ENCODE measurements around the gene DIAPH3.

Gene DIAPH3

DNA sequence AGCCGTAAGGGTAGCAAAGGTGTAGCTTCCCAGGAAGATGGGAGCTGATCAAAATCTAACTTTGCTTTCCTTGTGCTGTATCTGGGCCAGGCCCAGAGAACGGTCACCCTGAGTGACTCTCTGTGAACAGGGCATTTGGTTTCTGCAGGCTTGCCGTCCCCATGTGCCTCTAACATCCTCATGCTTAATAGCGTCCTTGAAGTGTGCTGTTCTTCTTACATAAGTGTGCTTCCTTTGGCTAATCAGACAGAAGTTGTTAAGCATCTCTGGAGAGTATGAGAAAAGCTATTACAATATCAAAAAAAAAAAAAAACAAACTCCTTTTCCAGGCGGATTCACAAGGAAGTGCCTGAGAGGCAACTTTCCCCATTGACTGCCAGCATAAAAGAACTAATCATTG, 503.7 kb downstream of the DIAPH3 start:
- no peak for FAIRE-seq

DNA sequence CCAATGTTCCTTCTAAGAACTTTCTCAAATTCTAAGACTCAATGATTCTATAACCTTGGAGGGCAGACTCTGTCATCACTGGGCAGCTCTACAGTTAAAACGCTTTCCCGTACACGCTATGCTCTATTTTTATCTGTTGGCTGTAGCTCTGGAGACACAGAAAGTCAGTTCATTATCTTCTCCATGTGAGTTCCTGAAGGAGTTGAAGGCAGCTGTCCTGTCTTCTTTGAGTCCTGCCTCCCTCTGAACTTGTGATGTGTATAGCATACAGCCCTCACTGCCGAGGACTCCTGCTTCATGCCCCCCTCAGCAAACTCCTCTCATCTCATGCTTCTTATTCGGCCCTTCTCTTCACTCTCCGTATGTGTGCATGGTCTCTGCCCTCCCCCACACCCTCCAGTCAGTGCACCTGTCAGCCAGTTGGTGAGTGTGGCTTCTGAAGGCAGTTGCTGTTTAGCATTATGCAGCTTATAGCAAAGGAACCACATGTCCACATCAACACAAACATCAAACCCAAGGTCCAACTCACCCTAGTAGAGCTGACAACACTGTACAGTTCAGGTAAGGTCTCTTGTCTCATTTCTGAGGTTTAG, 504.9 kb downstream of the DIAPH3 start:
- no peak for FAIRE-seq

DNA sequence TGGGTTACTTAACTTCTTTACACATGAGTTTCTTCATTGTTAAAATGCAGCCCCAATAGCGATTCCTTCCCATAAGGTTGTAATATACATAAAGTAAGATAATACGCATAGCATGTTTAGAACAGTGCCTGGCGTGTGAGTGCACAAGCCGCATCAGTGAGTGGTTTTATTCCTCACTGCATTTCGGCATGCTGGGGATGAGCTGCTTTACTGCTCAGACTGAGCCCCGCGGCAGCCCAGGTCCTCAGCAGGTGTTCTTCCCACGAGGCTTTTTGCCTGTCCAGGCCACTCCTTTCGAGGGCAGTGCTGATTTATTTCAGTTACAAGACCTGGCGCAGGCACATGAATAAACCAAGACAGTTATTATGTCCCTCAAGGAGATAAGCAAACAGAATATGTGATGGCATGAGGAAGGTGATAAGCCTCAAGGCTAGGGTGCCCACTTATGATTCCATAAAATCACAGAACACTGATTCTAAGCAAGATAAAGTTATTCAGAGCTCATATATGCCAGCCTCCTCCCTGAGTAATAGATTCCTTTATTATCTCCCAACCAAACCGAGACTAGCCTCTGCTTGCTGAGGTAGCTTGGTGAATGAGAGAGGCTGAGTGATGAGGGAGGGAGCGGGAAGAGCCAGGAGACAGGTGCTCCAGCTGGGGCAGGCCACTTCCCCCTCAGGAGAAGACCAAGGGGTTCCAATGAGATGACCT, 505.5 kb downstream of the DIAPH3 start:
- no peak for FAIRE-seq

DNA sequence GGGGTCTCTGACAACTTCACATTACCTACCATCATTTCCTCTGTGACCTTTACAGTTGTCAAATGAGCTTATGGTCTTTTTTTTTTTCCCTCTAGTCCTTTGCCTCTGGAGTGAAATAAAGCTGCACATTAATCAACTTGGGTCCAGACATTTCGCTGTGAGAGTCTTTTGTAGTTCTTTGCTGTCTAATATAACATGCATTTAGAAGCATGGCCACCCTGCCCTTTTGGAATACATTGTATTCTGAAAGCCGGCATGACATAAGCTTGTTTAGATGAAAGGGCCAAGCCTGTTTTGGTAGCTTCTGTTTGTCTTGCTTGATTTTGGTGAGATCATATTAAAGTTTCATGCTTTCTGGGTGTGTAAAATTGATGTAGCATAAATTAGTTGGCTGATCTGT, 509.8 kb downstream of the DIAPH3 start:
- FAIRE-seq = no peak

DNA sequence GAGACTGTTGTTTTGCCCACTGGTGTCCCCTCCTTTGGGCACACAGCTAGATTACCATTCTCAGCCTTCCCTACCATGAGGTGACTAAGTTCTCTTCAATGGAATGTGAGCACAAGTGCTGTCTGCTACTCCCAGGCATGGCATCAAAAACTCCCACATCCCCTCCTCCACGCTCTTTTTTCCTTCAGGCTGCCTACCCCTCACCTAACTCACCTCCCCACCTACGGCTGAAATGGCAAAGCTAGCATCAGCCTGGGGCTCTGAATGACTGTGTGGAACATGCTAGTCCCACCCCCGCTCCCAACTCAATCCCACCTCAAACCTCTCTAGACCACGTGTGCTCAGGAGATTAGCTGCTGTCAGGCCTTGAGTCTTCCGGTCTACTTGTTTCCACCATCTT, 512.2 kb downstream of the DIAPH3 start:
- FAIRE-seq = no peak

DNA sequence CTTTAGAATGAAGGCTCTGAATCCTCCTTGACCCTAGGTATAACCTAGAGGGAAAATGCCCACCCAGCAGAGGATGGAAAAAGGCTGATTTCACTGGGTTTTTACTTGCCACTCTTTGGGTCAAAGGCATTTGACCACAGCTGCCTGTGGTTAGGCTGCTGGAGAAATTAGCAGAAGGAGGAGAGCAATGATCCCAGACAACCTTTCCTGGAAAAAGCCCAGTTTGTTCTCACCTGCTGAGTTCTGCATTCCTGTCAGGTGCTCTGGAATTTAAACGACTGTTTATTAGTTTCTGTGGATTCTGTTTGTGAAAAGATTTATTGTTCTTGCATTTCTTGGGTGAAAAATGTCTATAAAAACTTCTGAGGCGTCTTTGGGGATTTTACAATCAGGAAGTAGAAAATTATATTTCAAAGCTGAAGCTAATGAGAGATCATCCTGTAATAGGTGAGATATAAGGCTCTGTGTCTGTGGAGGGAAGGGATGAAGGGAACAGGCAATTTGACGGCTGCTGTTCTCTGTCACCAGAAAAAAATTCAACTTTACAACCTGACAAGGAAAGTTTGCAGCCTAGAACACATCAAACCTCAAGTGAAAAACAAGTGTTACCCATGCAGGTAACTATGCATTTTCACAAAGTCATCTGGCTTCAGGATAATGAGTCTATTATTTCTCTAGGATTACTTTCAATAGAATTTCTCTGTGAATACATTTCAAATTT, 519.7 kb downstream of the DIAPH3 start:
- FAIRE-seq = no peak

DNA sequence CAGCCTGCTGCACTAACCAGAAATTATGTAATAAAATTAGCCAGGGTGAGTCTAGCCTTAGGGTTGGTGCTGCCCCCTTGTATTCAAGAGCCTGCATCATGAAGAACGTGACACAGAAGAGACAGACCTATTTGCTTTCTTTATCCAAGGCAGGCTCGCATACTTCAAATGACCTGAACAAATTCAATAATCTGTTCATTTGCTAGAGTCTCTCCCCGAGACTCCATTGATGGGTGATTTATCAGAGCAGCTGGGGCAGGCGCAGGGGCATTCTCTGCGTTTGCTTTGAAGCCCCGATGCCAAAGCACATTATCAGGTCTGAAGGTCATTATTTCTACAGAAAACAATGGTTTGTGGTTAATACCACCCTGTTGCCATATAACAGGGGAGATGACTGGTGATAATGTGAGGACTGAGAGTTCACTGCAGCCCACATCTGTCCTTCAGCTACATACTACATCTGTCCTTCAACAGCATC, 520.3 kb downstream of the DIAPH3 start:
- FAIRE-seq = no peak

DNA sequence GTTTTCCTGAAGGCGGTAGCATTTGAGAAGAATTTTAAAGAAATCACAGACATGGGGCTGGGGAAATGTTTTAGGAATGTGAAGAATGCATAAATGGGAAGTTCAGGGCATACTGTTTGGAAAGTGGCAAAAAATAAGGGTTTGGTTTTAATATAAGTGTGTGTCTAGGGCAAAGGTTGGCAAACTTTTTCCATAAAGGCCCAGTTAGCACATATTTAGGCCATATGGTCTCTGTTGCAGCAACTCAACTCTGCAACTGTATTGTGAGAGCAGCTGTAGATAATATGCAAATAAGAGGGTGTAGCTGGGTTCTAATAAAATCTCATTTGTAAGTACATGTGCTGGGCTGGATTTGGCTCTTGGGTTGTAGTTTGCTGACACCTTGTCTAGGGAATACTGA, 521.9 kb downstream of the DIAPH3 start:
- FAIRE-seq = no peak

DNA sequence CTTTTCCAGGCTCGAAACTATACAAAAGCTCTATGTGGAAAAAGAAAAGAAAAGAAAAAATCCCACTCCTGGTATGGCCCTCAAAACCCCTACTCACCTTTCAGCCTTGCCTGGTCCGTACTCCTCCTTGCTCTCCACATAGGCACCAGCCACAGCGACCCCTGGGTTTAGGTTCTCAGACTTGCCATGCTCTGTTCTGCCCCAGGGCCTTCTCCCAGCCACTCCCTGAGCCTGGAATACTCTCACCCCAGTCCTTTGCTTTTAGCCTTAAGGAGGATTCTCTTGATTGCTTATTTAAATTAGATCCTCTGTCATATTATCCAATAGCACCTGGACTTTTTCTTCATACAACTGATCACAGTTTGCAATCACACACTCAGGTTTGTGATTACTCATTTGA, 522.5 kb downstream of the DIAPH3 start:
- FAIRE-seq = no peak

DNA sequence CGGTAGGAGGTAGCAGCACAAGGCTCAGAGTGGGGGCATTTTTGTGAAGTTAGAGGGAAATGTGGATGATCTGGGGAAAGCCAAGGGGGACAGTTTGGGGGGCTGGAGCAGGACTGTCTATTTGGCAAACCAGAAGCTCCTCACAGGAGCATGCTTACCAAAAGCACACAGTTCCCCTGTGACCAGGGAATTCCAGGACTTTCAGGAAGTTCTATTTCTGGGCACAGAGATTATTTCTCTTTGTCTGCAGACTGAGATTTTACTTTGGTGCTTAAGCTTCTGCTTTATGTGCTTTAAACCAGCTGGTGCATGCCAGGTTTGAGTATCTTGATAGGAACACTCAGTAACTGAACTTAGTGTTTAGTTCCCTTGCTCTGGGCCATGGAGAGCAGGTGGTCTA, 525.3 kb downstream of the DIAPH3 start:
- no peak for FAIRE-seq

DNA sequence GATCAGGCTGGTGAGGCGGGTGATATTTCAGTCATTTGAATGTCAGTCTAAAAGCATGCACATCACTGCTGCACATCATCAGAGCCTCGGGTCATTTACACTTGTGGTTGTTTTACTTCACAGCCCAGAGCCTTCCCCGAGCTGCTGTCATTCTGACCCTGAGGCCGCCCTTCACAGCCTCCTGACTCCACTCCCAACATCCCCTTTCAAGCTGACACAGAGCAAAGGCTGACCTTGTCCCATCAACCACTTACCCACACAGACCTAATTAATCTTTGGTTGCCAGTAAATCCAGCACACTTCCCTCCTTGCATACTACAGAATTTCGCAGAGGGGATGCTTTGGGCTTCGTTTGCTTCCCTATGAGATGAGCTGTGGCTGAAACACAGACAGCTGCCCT, 528.1 kb downstream of the DIAPH3 start:
- FAIRE-seq = no peak

DNA sequence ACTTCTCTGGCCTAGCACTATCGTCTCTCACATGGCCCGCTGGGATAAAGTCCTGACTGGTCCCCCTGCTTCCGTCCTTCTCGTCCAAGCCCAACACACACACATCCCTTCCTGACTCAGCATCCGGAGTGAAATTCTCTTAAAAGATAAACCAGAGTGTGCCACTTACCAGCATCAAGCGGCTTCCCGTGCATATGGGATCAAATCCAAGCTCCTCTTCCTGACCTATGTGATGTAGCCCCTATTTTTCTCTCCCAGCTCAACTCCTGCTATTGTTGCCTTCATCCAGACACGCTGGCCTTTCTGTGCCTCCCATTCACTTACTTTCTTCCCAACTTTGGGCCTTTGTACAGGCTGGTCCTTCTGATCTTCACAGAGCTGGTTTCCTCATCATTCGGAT, 530.4 kb downstream of the DIAPH3 start:
- no peak for FAIRE-seq

DNA sequence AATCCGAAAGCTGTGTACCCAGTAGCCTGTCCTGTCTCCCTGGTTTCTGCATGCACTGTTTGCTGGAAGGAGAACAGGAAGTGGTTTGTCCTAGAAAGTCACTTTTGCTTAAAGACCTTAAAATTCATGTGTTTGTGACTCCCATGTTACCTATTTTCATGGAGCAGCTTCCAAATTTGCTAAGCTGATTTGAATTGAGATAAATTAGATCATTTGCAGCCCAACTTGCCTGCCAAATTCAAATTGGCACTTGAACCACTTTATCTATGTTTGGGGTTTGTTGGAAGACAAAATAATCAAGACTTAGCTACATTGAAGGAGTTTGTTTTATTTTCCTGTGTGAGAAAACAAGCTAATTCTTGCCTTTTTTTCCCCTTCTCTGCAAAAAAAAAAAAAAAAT, 532.5 kb downstream of the DIAPH3 start:
- FAIRE-seq = no peak

DNA sequence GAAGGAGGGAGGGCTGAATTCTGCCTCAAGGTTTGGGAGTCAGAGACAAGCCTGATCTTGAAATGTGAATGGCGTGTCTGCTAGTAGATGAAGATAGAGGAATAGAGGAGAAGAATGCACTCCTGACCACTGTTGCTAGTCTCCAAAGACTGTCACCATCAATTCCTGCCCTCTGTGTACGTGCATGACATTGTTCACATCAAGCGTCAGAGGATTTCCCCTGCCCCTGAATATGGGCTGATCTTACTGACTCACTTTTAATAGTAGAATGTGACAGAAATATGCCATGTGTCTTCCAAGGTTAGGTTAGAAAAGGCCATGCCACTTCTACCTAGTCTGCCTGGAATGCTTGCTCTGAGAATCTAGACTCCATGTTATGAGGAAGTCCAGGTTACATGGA, 538.6 kb downstream of the DIAPH3 start:
- FAIRE-seq = no peak

DNA sequence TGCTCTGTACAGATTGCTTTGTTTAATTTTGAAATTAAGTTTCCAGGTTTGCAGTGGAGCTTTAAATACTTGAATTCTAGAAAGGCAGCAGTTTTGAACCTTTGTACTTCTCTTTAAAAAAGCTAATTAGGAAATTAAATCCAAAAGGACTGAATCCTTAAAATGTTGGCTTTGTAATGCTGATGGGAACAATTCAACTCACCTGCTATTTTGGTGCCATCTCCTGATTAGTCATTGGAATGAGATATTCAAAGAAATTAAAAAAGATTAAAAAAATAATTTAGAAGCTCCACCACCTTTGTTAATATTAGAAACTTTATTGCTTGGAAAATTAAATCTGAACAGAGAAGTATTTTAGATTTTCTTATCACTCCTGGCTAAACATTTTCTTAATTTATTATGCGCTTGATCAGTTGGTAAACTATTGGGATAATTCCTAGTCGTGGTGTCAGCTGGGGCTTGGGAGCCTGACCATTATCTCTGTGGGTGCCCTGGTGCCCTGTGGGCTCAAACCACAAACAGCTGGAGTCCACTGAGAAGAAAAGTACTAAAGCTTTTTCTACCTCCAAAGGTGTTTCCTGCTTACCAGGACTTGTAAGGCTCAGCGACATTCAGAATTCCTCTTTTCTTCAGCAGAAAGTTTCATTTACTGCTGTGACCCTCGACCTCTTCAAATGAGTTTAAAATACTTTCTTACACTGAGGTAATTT, 540.4 kb downstream of the DIAPH3 start:
- FAIRE-seq = no peak

DNA sequence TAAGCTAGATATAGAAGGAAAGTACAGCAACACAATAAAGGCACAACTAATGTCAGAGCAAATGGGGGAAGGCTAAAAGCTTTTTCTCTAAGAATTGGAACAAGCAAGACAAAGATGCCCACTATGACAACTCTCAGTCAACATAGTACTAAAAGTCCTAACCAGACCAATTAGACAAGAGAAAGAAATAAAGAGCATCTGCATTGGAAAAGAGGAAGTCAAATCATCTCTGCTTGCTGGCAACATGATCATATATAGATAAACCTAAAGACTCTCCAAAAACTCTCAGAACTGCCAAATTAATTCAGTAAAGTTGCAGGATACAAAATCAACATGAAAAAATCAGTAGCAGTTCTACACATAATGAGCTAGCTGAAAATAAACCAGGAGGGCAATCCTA, 542.0 kb downstream of the DIAPH3 start:
- no peak for FAIRE-seq

Data from G401.6 (cell line).